ENCODE results near the gene RNPEPL1.
A peak's percentile ranks its signal among the peaks of the same experiment; 100 is the strongest.

RNPEPL1 gene

GRCh38 chr2:240568678-240569522 is 616 bp downstream of the RNPEPL1 start:
- Histone ChIP-seq H2BK12ac (ENCODE audit: low read length) (no peak overlapping the region), H3K4me3 (ENCODE audit: low read depth, low read length) (peak overlapping the region; percentile 79), H4K12ac (ENCODE audit: low read depth, low read length) (peak overlapping the region; percentile 48), H2AK5ac (ENCODE audit: low read length) (peak overlapping the region; percentile 57), H3K27me3 (ENCODE audit: insufficient read depth, low read length) (no peaks in the 10 kb centered on the region), H3K79me1 (ENCODE audit: low read length) (peaks cover 13% of the 10 kb centered on the region), H2AFZ (ENCODE audit: insufficient read depth, low read length, poor library complexity) (peak overlapping the region; percentile 71), H3K4ac (ENCODE audit: low read depth, low read length) (peak overlapping the region; percentile 70), H3K79me2 (ENCODE audit: control insufficient read depth, insufficient read depth, low read length, poor library complexity) (no peaks in the 10 kb centered on the region), H3K23ac (ENCODE audit: low read length) (no peak overlapping the region), H2BK5ac (ENCODE audit: low read depth, low read length, poor library complexity) (no peak overlapping the region), H4K91ac (ENCODE audit: low read depth, low read length) (peak overlapping the region; percentile 86), H3K4me1 (ENCODE audit: control insufficient read depth in 1 of 2, insufficient read depth in 2 of 2, low read length in 2 of 2) (peaks cover 28 to 39% of the 10 kb centered on the region in 2 experiments), H2BK120ac (ENCODE audit: insufficient read depth, low read length, poor library complexity) (peak overlapping the region; percentile 46), H3K9me3 (ENCODE audit: insufficient read depth, low read depth, low read length) (no peaks in the 10 kb centered on the region), H3K14ac (ENCODE audit: low read length) (peak overlapping the region; percentile 82), H3K36me3 (ENCODE audit: control insufficient read depth in 1 of 2, insufficient read depth in 2 of 2, low read length in 2 of 2) (peaks cover 5% of the 10 kb centered on the region in 2 experiments), H3K18ac (ENCODE audit: low read length) (peak overlapping the region; percentile 92), H4K8ac (ENCODE audit: low read depth, low read length) (peak overlapping the region; percentile 66), H3K4me2 (ENCODE audit: low read length) (peak overlapping the region; percentile 79), H3K27ac (ENCODE audit: low read depth, low read length) (peak overlapping the region; percentile 51), H3K9ac (ENCODE audit: low read length) (peak overlapping the region; percentile 66)
- peak in 1 of 2 donors; percentile 54 for DNase-seq
- no CpG with 5 or more reads among the region's 93 CpGs for WGBS (ENCODE audit: extremely low coverage, insufficient coverage, insufficient read length)

GRCh38 chr2:240569523-240569997 is 1.3 kb downstream of the RNPEPL1 start:
- no peak overlapping the region for H3K23ac ChIP-seq (ENCODE audit: low read length)
- H3K79me1 ChIP-seq (ENCODE audit: low read length) = peaks cover 13% of the 10 kb centered on the region
- H4K91ac ChIP-seq (ENCODE audit: low read depth, low read length) = no peak overlapping the region
- no peak for DNase-seq
- H3K4ac ChIP-seq (ENCODE audit: low read depth, low read length) = no peak overlapping the region
- H3K9ac ChIP-seq (ENCODE audit: low read length) = no peak overlapping the region
- peak overlapping the region; percentile 79 for H3K4me2 ChIP-seq (ENCODE audit: low read length)
- H2BK5ac ChIP-seq (ENCODE audit: low read depth, low read length, poor library complexity) = no peak overlapping the region
- no peak overlapping the region for H4K8ac ChIP-seq (ENCODE audit: low read depth, low read length)
- no peak overlapping the region for H2BK12ac ChIP-seq (ENCODE audit: low read length)
- peak overlapping the region; percentile 92 for H3K18ac ChIP-seq (ENCODE audit: low read length)
- H3K14ac ChIP-seq (ENCODE audit: low read length) = no peak overlapping the region
- no peaks in the 10 kb centered on the region for H3K27me3 ChIP-seq (ENCODE audit: insufficient read depth, low read length)
- no peaks in the 10 kb centered on the region for H3K9me3 ChIP-seq (ENCODE audit: insufficient read depth, low read depth, low read length)
- H3K4me1 ChIP-seq (ENCODE audit: control insufficient read depth in 1 of 2, insufficient read depth in 2 of 2, low read length in 2 of 2) = peaks cover 28 to 39% of the 10 kb centered on the region in 2 experiments
- H4K12ac ChIP-seq (ENCODE audit: low read depth, low read length) = no peak overlapping the region
- H2BK120ac ChIP-seq (ENCODE audit: insufficient read depth, low read length, poor library complexity) = no peak overlapping the region
- peak overlapping the region; percentile 79 for H3K4me3 ChIP-seq (ENCODE audit: low read depth, low read length)
- WGBS (ENCODE audit: extremely low coverage, insufficient coverage, insufficient read length) = no CpG with 5 or more reads among the region's 9 CpGs
- no peaks in the 10 kb centered on the region for H3K79me2 ChIP-seq (ENCODE audit: control insufficient read depth, insufficient read depth, low read length, poor library complexity)
- H2AFZ ChIP-seq (ENCODE audit: insufficient read depth, low read length, poor library complexity) = no peak overlapping the region
- H3K27ac ChIP-seq (ENCODE audit: low read depth, low read length) = no peak overlapping the region
- H3K36me3 ChIP-seq (ENCODE audit: control insufficient read depth in 1 of 2, insufficient read depth in 2 of 2, low read length in 2 of 2) = peaks cover 8 to 9% of the 10 kb centered on the region in 2 experiments
- no peak overlapping the region for H2AK5ac ChIP-seq (ENCODE audit: low read length)

- Histone ChIP-seq H4K8ac (ENCODE audit: low read depth, low read length) (no peak overlapping the region), H3K79me2 (ENCODE audit: control insufficient read depth, insufficient read depth, low read length, poor library complexity) (no peaks in the 10 kb centered on the region), H3K23ac (ENCODE audit: low read length) (no peak overlapping the region), H3K18ac (ENCODE audit: low read length) (peak overlapping the region; percentile 10), H2AK5ac (ENCODE audit: low read length) (no peak overlapping the region), H2BK5ac (ENCODE audit: low read depth, low read length, poor library complexity) (no peak overlapping the region), H3K9ac (ENCODE audit: low read length) (no peak overlapping the region), H3K36me3 (ENCODE audit: control insufficient read depth in 1 of 2, insufficient read depth in 2 of 2, low read length in 2 of 2) (peaks cover 13 to 14% of the 10 kb centered on the region in 2 experiments), H3K4me2 (ENCODE audit: low read length) (no peak overlapping the region), H2AFZ (ENCODE audit: insufficient read depth, low read length, poor library complexity) (no peak overlapping the region), H2BK120ac (ENCODE audit: insufficient read depth, low read length, poor library complexity) (no peak overlapping the region), H3K4ac (ENCODE audit: low read depth, low read length) (no peak overlapping the region), H3K9me3 (ENCODE audit: insufficient read depth, low read depth, low read length) (peaks cover 1% of the 10 kb centered on the region), H3K27me3 (ENCODE audit: insufficient read depth, low read length) (no peaks in the 10 kb centered on the region), H3K79me1 (ENCODE audit: low read length) (peaks cover 13% of the 10 kb centered on the region), H4K12ac (ENCODE audit: low read depth, low read length) (no peak overlapping the region), H3K4me1 (ENCODE audit: control insufficient read depth in 1 of 2, insufficient read depth in 2 of 2, low read length in 2 of 2) (peaks cover 28 to 39% of the 10 kb centered on the region in 2 experiments), H2BK12ac (ENCODE audit: low read length) (no peak overlapping the region), H3K4me3 (ENCODE audit: low read depth, low read length) (no peak overlapping the region), H4K91ac (ENCODE audit: low read depth, low read length) (no peak overlapping the region), H3K14ac (ENCODE audit: low read length) (no peak overlapping the region), H3K27ac (ENCODE audit: low read depth, low read length) (no peak overlapping the region)
- no CpG with 5 or more reads among the region's 15 CpGs for WGBS (ENCODE audit: extremely low coverage, insufficient coverage, insufficient read length)
- no peak for DNase-seq
Measured at GRCh38 chr2:240569998-240570530, 1.8 kb downstream of the RNPEPL1 start.

GRCh38 chr2:240570531-240571313 is 2.4 kb downstream of the RNPEPL1 start:
- H3K36me3 ChIP-seq (ENCODE audit: control insufficient read depth in 1 of 2, insufficient read depth in 2 of 2, low read length in 2 of 2) = peaks cover 17 to 20% of the 10 kb centered on the region in 2 experiments
- no peak overlapping the region for H2AFZ ChIP-seq (ENCODE audit: insufficient read depth, low read length, poor library complexity)
- H2BK5ac ChIP-seq (ENCODE audit: low read depth, low read length, poor library complexity) = no peak overlapping the region
- H2BK120ac ChIP-seq (ENCODE audit: insufficient read depth, low read length, poor library complexity) = no peak overlapping the region
- peaks cover 26 to 35% of the 10 kb centered on the region in 2 experiments for H3K4me1 ChIP-seq (ENCODE audit: control insufficient read depth in 1 of 2, insufficient read depth in 2 of 2, low read length in 2 of 2)
- H3K27ac ChIP-seq (ENCODE audit: low read depth, low read length) = no peak overlapping the region
- no peak overlapping the region for H3K4ac ChIP-seq (ENCODE audit: low read depth, low read length)
- H3K14ac ChIP-seq (ENCODE audit: low read length) = no peak overlapping the region
- no peak for DNase-seq
- no peak overlapping the region for H3K4me2 ChIP-seq (ENCODE audit: low read length)
- no peak overlapping the region for H4K91ac ChIP-seq (ENCODE audit: low read depth, low read length)
- H3K27me3 ChIP-seq (ENCODE audit: insufficient read depth, low read length) = no peaks in the 10 kb centered on the region
- H3K79me2 ChIP-seq (ENCODE audit: control insufficient read depth, insufficient read depth, low read length, poor library complexity) = no peaks in the 10 kb centered on the region
- H4K12ac ChIP-seq (ENCODE audit: low read depth, low read length) = no peak overlapping the region
- H3K9me3 ChIP-seq (ENCODE audit: insufficient read depth, low read depth, low read length) = peaks cover 2% of the 10 kb centered on the region
- no peak overlapping the region for H2AK5ac ChIP-seq (ENCODE audit: low read length)
- peaks cover 13% of the 10 kb centered on the region for H3K79me1 ChIP-seq (ENCODE audit: low read length)
- H2BK12ac ChIP-seq (ENCODE audit: low read length) = no peak overlapping the region
- WGBS (ENCODE audit: extremely low coverage, insufficient coverage, insufficient read length) = no CpG with 5 or more reads among the region's 11 CpGs
- H3K18ac ChIP-seq (ENCODE audit: low read length) = no peak overlapping the region
- no peak overlapping the region for H3K23ac ChIP-seq (ENCODE audit: low read length)
- no peak overlapping the region for H4K8ac ChIP-seq (ENCODE audit: low read depth, low read length)
- no peak overlapping the region for H3K9ac ChIP-seq (ENCODE audit: low read length)
- no peak overlapping the region for H3K4me3 ChIP-seq (ENCODE audit: low read depth, low read length)
